ENCODE results near the gene WDR75.

DNA sequence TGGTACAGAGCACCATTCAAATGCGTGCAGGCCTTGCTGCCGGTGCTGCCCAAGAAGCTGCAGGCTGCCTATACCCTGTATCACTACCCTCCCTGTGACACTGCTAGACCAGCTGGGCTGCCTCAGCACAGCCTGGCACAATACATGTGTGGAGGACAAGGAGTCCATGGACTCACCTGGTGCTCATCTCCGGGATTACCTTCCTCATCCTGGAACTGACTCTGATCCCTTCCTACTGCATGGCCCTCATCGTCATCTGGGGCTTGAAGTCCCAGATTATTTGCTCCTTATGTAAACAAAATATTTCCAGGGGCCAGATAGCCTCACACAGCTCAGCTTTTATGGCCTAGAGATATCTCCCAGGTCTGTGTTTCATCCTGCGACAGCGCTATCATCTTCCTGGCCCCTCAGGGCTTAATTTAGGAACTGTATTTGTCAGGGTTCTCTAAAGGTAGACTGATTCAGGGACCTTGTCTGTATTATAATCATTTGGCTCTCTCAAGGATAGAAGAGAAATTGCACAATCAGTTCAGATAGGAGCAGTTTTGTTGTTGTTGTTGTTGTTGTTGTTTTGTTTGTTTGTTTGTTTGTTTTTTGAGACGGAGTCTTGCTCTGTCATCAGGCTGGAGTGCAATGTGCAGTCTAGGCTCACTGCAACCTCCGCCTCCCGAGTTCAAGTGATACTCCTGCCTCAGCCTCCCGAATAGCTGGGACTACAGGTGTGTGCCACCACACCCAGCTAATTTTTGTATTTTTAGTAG, 42.9 kb downstream of the WDR75 start:
- TF ChIP-seq CTCF (IDR thresholded peaks at IDR 0.05) (no peak), POLR2A (IDR thresholded peaks at IDR 0.05) (no peak)

Data from adrenal gland (tissue), 5 donors.